IMR-90 (cell line): Measurements from ENCODE around the gene FAM3D.
"Not testable (repeated sequence)": the region's sequence is repeated elsewhere in the genome, so short reads cannot be mapped to it uniquely, and the experiment has no call there.

Experiments
- CEBPB ChIP-seq: IDR thresholded peaks from 2 replicates; pipeline ENCODE4 v1.6.1; 2012; ENCODE audit warnings: low read depth, low read length, improper control_type of control experiment
- MAFK ChIP-seq: IDR thresholded peaks from 2 replicates; pipeline ENCODE4 v1.6.1; 2012; ENCODE audit warnings: low read depth, low read length, improper control_type of control experiment
- MXI1 ChIP-seq: IDR thresholded peaks from 2 replicates; pipeline ENCODE4 v1.6.1; 2012; ENCODE audit warnings: low read depth, mild to moderate bottlenecking, low read length, moderate library complexity, borderline replicate concordance
- POLR2A ChIP-seq: IDR thresholded peaks from 2 replicates; pipeline ENCODE4 v1.6.1; 2012; ENCODE audit warnings: mild to moderate bottlenecking, low read depth, low read length
- SMC3 ChIP-seq: fragments of 150-350 bp; IDR thresholded peaks from 2 replicates; pipeline ENCODE4 v1.6.1; 2016; ENCODE audit warnings: low read depth, mild to moderate bottlenecking, antibody characterized with exemption, low read length, moderate library complexity
- TF ChIP-seq, protein P1 (sequence below): conservative IDR thresholded peaks from 2 replicates; pipeline ENCODE4 v1.5.1; 2012; ENCODE audit warnings: mild to moderate bottlenecking, low read depth, low read length, improper control_type of control experiment
- TF ChIP-seq, protein P2 (sequence below): fragments of 150-350 bp; IDR thresholded peaks from 2 replicates; pipeline ENCODE4 v1.6.1; 2017; ENCODE audit warnings: mild to moderate bottlenecking, antibody characterized with exemption, low read length, low read depth

DNA sequence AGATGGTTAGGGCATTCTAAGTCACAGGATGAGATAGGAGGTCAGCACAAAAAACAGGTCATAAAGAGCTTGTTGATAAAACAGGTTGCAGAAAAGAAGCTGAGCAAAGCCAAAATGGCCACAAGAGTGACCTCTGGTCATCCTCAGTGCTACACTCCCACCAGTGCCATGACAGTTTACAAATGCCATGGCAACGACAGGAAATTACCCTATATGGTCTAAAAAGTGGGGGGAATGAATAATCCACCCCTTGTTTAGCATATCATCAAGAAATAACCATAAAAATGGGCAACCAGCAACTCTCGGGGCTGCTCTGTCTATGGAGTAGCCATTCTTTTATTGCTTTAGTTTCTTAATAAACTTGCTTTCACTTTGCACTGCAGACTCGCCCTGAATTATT, 30.2 kb upstream of the FAM3D start:
- TF ChIP-seq, protein P1, sequence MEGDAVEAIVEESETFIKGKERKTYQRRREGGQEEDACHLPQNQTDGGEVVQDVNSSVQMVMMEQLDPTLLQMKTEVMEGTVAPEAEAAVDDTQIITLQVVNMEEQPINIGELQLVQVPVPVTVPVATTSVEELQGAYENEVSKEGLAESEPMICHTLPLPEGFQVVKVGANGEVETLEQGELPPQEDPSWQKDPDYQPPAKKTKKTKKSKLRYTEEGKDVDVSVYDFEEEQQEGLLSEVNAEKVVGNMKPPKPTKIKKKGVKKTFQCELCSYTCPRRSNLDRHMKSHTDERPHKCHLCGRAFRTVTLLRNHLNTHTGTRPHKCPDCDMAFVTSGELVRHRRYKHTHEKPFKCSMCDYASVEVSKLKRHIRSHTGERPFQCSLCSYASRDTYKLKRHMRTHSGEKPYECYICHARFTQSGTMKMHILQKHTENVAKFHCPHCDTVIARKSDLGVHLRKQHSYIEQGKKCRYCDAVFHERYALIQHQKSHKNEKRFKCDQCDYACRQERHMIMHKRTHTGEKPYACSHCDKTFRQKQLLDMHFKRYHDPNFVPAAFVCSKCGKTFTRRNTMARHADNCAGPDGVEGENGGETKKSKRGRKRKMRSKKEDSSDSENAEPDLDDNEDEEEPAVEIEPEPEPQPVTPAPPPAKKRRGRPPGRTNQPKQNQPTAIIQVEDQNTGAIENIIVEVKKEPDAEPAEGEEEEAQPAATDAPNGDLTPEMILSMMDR = not testable (repeated sequence)
- not testable (repeated sequence) for TF ChIP-seq MXI1, POLR2A, SMC3, CEBPB, MAFK
- TF ChIP-seq, protein P2, sequence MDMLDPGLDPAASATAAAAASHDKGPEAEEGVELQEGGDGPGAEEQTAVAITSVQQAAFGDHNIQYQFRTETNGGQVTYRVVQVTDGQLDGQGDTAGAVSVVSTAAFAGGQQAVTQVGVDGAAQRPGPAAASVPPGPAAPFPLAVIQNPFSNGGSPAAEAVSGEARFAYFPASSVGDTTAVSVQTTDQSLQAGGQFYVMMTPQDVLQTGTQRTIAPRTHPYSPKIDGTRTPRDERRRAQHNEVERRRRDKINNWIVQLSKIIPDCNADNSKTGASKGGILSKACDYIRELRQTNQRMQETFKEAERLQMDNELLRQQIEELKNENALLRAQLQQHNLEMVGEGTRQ = not testable (repeated sequence)
